GM18867 (cell line): ENCODE measurements around the gene MYH14.

Source experiments
- ATAC-seq: cut with Tn5 transposase; IDR thresholded peaks from one replicate; pipeline ENCODE4 v1.9.1; 2021; ENCODE audit warnings: mild to moderate bottlenecking, moderate library complexity; ENCODE audit not compliant: unreplicated experiment

The MYH14 gene

DNA sequence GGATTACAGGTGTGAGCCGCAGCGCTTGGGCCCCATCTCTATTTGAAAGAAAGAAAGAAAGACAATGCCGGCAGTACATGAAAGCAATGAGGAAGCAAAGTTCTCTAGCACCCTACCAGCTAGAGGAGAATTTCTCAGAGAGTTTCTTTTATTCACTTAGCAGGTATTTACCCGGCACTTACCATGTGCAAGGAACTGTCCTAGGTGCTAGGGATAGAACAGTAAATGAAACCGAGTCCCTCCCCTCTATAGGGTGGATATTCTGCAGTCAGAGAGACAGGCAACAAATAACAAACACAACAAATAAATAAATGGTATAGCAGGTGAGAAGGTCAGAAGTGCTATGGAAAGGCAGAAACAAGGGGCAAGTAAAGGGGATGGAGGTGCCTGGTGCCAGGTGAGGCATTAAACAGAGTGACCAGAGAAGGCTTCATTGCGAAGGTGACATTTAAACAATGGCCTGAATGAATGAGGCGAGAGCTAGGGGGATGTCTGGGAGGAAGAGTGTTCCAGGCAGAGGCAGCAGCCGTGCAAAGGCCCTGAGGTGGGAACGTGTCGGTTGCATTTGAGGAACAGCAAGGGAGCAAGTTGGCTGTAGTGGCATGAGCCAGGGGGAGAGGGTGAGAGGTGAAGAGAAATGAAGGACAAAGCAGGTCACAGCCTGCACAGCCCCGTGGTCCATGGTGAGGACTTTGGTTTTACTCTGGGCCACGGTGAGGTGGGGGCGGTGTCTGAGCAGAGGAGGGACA lies 10.8 kb upstream of the MYH14 start:
- no peak for ATAC-seq

GRCh38 chr19:50195224-50195623 lies 8.2 kb upstream of the MYH14 start:
- ATAC-seq = no peak

DNA sequence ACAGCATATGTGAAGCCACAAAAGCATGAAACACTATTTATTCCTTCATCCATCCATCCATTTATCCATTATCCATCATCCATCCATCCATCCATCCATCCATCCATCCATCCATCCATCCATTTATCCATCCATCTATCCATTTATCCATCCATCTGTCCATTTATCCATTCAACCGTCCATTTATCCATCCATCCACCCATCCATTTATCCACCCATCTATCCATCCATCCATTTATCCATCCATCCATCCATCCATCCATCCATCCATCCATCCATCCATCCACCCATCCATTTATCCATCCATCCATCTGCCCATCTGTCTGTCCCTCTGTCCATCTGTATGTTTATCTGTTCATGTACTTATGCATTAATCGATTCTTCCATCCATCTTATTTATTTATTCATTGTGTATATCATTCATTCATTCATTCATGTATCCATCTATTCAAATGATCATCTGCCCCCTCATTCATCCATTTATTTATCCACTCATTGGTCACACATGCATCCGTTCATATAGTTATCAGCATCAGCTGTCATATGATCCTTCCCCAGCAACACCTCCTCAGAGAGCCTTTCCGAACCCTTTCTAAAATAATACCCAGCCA lies 7.0 kb upstream of the MYH14 start:
- ATAC-seq = no peak

DNA sequence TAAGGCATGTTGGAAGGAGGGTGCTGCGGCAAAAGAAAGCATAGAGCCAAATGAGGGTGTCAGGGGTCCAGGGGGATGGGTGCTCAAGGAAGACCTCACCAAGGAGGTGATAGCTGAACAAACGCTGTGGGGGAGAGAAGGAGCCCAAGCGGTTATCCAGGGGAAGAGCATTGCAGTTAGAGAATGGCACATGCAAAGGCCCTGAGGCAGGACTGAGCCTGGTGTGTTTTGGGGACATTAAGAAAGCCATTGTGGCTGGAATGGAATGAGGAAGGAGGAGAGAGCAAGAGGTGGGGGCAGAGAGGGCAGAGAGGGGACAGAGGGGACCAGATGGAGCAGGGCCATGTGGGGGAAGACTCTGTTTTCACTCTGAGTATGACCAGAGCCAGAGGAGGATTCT lies 6.1 kb upstream of the MYH14 start:
- no peak for ATAC-seq

DNA sequence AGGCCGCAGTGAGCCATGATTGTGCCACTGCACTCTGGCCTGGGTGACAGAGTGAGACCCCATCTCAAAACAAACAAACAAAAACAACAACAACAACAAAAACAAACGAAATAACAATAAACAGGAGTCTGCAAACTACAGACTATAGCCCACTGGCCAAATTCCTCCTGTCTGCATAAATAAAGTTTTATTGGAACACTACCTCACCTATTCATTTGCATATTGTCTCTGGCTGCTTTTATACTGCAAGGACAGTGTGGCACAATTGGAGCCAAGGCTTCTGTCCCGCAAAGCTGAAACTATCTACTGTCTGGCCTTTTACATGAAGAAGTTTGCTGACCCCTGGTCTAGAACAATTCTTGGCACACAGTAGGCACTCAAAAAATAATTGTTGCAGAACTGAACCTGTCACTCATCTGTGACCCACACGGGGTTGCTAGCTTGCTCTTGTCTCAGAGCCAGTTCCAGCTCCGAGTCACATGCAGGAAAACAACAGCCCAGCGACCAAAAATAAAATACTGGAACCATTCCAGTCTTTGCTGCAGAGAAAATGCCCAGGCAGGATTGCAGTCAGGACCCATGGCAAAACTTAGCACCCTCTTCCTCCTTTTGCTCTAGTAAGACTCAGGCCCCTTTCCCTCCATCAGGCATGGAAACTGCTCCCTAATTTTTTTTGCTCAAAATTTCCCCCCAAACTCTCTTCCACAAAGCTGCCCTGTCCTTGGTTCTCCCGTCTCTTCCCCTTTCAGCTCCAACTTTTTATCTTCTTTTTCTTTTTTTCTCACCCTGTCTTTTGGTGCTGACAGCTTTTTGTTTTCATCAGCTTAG lies 4.8 kb upstream of the MYH14 start:
- ATAC-seq = no peak

GRCh38 chr19:50199259-50199555 lies 4.2 kb upstream of the MYH14 start:
- no peak for ATAC-seq

DNA sequence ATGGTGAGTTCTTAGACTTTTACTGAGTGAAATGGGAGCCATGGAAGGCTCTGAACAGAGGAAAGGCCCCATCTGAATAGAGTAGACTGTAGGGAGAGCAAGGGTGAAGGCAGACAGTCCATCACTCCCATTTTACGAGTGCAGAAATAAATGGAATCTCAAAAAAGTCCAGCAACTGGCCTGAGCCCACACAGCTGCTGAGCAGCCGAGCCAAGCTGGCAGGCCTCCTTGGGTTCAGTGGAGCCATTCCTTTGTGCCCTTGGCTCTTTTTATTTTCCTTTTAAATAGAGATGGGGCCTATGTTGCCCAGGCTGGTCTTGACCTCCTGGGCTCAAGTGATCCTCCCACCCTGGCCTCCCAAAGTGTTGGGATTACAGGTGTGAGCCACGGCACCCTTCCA lies 1.0 kb upstream of the MYH14 start:
- no peak for ATAC-seq

DNA sequence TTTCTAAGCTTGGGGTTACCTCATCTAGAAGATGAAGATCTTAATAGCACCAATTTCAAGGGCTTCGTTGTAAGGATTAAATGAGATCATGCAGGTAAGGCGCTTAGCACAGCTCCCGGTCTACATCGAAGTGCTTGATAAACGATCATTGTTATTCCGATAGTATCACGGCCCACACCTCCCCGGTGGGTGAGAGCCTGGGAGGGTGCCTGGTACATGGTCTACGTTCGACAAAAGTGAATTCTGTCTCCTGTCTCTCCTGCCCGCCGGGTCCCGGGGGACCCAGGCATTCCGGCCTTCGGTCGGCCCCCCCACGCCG lies 501 bp upstream of the MYH14 start:
- no peak for ATAC-seq

DNA sequence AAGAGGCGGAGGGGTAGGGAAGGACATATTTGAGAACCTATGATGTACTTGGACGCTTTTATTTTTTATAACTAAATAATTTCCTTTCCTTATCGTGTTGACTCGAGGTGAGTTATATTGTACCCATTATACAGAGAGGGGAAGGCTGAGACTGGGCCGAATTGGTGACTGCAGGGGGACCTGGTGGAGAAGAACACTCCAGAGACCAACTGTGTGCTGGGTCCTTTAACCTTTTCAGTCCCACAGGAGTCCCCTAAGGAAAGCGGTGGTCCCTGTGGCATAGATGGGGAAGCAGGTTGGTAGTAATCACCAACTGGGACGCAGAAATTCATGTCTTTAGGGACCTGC lies 633 bp downstream of the MYH14 start:
- no peak for ATAC-seq

GRCh38 chr19:50204811-50205675 lies 1.6 kb downstream of the MYH14 start:
- ATAC-seq = no peak

DNA sequence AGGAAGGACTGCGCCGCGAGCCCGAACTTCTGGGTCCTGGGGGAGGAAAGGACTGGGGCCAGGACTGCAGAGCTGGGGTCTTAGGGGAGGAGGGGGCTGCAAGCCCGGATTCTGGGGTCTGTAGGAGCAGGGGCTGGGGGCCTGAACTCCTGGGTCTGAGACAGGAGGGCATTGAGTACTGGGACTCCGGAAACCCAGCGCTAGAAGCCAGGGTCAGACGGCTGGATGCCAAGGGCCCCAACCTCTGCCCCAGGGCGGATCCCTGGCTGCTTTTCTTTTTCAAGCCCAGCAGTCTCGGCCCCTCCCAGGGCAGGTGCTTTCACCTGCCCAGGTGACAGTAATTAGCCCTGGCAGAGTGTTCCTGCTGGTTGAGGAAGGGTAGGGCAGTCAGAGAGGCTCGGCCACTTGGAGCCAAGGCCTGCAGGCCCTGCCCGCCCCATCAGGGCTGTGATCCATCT lies 2.3 kb downstream of the MYH14 start:
- no peak for ATAC-seq

GRCh38 chr19:50206191-50206590 lies 2.8 kb downstream of the MYH14 start:
- no peak for ATAC-seq

DNA sequence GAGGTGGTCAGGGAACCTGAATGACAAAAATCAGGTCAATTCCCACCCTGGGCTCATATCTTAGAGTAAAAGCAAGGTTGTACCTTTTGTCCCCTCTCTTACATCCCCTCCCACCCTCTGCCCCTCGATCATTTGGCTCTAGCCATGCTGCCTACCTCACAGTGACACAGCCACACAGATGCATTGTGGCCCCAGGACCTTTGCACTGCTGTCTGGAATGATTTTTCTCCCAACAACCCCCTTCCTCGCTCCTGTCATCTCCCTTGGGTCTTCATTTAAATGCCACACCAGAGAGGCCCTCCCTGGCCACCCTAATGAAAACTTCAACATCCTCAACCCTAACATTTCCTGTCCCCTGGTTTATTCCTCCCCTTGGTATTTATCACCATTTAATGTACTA lies 4.3 kb downstream of the MYH14 start:
- ATAC-seq = no peak

DNA sequence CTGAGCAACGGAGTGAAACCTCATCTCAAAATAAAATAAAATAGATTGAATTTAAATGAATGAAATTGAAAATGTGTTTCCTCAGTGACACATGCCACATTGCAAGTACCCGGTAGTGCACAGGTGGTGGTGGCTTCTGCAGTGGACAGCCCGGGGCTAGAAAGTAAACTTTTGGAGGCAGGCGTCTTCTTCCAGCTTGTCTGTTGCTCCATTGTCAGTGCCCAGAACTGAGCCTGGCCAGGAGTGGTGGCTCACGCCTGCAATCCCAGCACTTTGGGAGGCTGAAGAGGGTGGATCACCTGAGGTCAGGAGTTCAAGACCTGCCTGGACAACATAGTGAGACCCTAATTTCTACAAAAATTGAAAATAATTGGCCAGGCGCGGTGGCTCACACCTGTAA lies 5.7 kb downstream of the MYH14 start:
- ATAC-seq = no peak

- ATAC-seq = no peak
Observed at GRCh38 chr19:50210425-50210824, 7.0 kb downstream of the MYH14 start.

GRCh38 chr19:50213925-50214324 lies 10.5 kb downstream of the MYH14 start:
- no peak for ATAC-seq

GRCh38 chr19:50214699-50215543 lies 11.5 kb downstream of the MYH14 start:
- no peak for ATAC-seq

GRCh38 chr19:50215820-50216219 lies 12.4 kb downstream of the MYH14 start:
- ATAC-seq = no peak

GRCh38 chr19:50221087-50221486 lies 17.7 kb downstream of the MYH14 start:
- no peak for ATAC-seq

- no peak for ATAC-seq
Observed at GRCh38 chr19:50222691-50223438, 19.4 kb downstream of the MYH14 start.
